ENCODE results near the gene KISS1. TPM values are rescaled to one million over a fixed set of nuclear protein-coding genes. Genes with fewer than 3 reads are reported as not detected.
"Not testable (repeated sequence)": the region's sequence is repeated elsewhere in the genome, so short reads cannot be mapped to it uniquely, and the experiment has no call there.

Gene KISS1, protein sequence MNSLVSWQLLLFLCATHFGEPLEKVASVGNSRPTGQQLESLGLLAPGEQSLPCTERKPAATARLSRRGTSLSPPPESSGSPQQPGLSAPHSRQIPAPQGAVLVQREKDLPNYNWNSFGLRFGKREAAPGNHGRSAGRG
- 0.90 TPM for total RNA-seq
- polyA plus RNA-seq: 4.3 TPM
- long read RNA-seq, donor 1: 0 reads
- long read RNA-seq, donor 2, partial matches to known transcripts: 0 of 1 reads
- long read RNA-seq, donor 2, other reads (novel, unspliced or antisense): 0 of 1 reads
- long read RNA-seq, donor 3: 0 reads
- long read RNA-seq, donor 4: 0 reads
- long read RNA-seq, donor 5, partial matches to known transcripts: 0 of 2 reads
- long read RNA-seq, donor 5, other reads (novel, unspliced or antisense): 0 of 2 reads
- long read RNA-seq, donor 6: 0 reads
- long read RNA-seq, donor 7, partial matches to known transcripts: 0 of 1 reads
- long read RNA-seq, donor 7, other reads (novel, unspliced or antisense): 0 of 1 reads
- long read RNA-seq, donor 8: 0 reads
- long read RNA-seq, donor 9: 0 reads
- long read RNA-seq, donor 10: 0 reads

DNA sequence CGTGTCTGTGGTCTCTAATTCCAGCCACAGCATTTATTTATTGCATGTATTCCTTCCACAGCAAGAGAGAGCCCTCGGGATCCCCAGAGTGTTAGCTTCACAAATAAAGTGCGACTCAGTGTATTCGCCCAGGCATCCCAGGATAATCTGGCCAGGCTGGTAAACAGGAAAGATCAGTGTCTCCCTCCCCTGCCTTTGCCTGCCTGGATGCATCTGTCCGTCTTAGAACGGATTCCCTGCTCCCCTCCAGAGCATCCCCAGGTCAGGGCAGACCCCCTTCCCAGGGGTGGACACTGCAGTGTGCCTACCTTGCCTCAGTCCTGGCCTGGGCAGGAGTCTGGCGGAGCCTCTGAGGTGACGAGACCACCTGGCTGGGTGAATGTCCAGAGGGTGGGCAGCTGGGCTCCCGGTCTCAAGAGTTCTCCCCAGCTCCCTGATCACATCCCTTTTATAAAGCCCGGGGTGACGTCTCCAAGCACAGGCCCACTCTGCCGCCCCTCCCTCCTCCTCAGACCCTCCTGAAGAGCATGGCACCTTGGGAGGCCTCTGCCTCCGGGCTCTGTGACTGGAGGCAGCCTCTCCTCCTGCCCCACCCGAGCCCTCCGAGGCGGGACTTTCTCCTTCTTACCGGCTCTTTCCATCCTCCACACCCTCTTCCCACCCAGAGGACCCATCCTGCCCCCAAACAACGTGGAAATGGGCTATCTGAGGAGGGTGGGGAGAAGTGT, at the start of gene KISS1:
Gene KISS1, minus strand, starts transcription at position 424 of the 728 bp plus-strand sequence. CDS start 3,615 bp downstream, outside the sequence.
- Histone ChIP-seq H3K9me3 (ENCODE audit: control insufficient read depth in 2 of 2, insufficient read depth in 1 of 2, low read length in 1 of 2) (no peaks in the 10 kb centered on the region), H3K27me3 (ENCODE audit: control insufficient read depth in 2 of 2, insufficient read depth in 1 of 2, low read length in 1 of 2) (peaks cover 0 to 10% of the 10 kb centered on the region in 2 donors), H3K36me3 (ENCODE audit: control insufficient read depth in 2 of 2, insufficient read depth in 2 of 2, low read length in 1 of 2) (no peaks in the 10 kb centered on the region), H3K4me3 (ENCODE audit: low read length in 2 of 2) (no peak within 1 kb of the TSS), H3K27ac (ENCODE audit: low read depth in 1 of 2, low read length in 1 of 2) (no peak within 1 kb of the TSS), H3K4me1 (ENCODE audit: control insufficient read depth in 2 of 2, insufficient read depth in 2 of 2, low read length in 2 of 2) (peaks cover 4 to 44% of the 10 kb centered on the region in 2 donors)
- no peak for DNase-seq (ENCODE audit: low read depth in 6 of 9, low spot score in 9 of 9)
- WGBS: 88% methylated on average over 18 of the region's 18 CpGs

DNA sequence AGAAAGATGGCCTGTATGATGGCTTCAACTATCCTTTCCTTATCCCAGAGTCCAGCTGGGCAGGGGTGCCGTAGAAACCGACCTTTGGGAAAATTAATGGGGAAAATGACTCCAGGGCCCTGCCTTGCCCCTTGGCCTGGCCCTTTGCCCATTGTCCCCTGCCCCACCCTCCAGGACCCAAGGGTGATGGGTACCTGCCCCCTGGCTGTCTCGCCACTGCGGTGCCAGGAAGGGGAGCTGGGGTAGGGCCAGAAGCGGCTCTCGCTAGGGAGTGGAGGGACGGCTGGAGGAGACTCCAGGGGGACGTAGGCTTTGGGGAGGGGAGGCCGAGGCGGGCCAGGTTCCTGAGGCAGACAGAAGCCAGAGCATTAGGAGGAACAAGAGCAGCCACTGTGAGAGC, 46.6 kb upstream of the KISS1 start:
- no peaks in the 10 kb centered on the region for H3K36me3 ChIP-seq (ENCODE audit: control insufficient read depth in 2 of 2, insufficient read depth in 2 of 2, low read length in 1 of 2)
- DNase-seq (ENCODE audit: low read depth in 6 of 9, low spot score in 9 of 9): no peak
- H3K4me3 ChIP-seq (ENCODE audit: low read length in 2 of 2): no peak overlapping the region
- no peaks in the 10 kb centered on the region for H3K4me1 ChIP-seq (ENCODE audit: control insufficient read depth in 2 of 2, insufficient read depth in 2 of 2, low read length in 2 of 2)
- H3K9me3 ChIP-seq (ENCODE audit: control insufficient read depth in 2 of 2, insufficient read depth in 1 of 2, low read length in 1 of 2): no peaks in the 10 kb centered on the region
- no peaks in the 10 kb centered on the region for H3K27me3 ChIP-seq (ENCODE audit: control insufficient read depth in 2 of 2, insufficient read depth in 1 of 2, low read length in 1 of 2)
- H3K27ac ChIP-seq (ENCODE audit: low read depth in 1 of 2, low read length in 1 of 2): no peak overlapping the region
- 97% methylated on average over 10 of the region's 10 CpGs for WGBS

DNA sequence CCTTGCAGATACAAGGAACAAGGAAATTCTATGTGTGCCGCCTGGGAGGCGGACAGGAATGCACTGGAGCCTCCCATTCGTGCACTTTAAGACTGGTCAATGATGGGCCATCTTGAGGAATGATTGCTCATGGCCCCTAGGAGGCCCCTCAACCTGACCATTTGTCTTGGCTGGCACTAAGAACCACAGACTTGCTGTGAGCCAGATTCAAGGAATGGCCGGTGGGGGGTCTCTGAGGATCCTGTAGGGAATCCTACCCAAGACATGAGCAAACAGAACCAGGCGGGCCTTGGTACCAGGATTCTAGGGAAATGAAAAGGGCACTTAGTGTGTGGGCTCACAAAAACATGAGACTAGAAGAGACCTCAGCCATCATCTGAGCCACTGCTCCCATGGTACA, 45.6 kb upstream of the KISS1 start:
- no peaks in the 10 kb centered on the region for H3K9me3 ChIP-seq (ENCODE audit: control insufficient read depth in 2 of 2, insufficient read depth in 1 of 2, low read length in 1 of 2)

DNA sequence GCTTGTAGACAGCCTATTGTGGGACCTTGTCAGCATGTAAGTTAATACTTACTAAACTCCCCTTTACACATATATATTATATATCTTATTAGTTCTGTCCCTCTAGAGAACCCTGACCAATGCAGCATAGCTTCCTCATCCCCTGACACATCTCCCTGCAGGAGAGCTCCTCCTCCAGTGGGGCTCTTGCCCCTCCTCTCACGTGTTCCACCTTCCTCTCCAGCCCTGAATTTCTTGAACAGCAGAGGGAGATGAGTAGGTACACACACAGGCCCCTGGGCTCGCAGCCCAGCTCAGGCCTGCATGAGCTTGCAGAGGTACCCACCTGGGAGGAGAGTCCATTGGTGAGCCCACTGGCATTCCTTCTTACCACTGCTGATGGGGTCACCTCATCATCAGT, 44.8 kb upstream of the KISS1 start:
- no peaks in the 10 kb centered on the region for H3K4me1 ChIP-seq (ENCODE audit: control insufficient read depth in 2 of 2, insufficient read depth in 2 of 2, low read length in 2 of 2)
- WGBS: 58% methylated on average over 2 of the region's 2 CpGs
- no peak overlapping the region for H3K27ac ChIP-seq (ENCODE audit: low read depth in 1 of 2, low read length in 1 of 2)
- H3K4me3 ChIP-seq (ENCODE audit: low read length in 2 of 2): no peak overlapping the region
- no peak for DNase-seq (ENCODE audit: low read depth in 6 of 9, low spot score in 9 of 9)
- H3K36me3 ChIP-seq (ENCODE audit: control insufficient read depth in 2 of 2, insufficient read depth in 2 of 2, low read length in 1 of 2): no peaks in the 10 kb centered on the region
- H3K27me3 ChIP-seq (ENCODE audit: control insufficient read depth in 2 of 2, insufficient read depth in 1 of 2, low read length in 1 of 2): no peaks in the 10 kb centered on the region
- H3K9me3 ChIP-seq (ENCODE audit: control insufficient read depth in 2 of 2, insufficient read depth in 1 of 2, low read length in 1 of 2): no peaks in the 10 kb centered on the region

More for the DNA sequence above, 45.6 kb upstream of the KISS1 start:
- DNase-seq (ENCODE audit: low read depth in 6 of 9, low spot score in 9 of 9): no peak
- H3K27ac ChIP-seq (ENCODE audit: low read depth in 1 of 2, low read length in 1 of 2): no peak overlapping the region
- H3K27me3 ChIP-seq (ENCODE audit: control insufficient read depth in 2 of 2, insufficient read depth in 1 of 2, low read length in 1 of 2): no peaks in the 10 kb centered on the region
- H3K4me1 ChIP-seq (ENCODE audit: control insufficient read depth in 2 of 2, insufficient read depth in 2 of 2, low read length in 2 of 2): no peaks in the 10 kb centered on the region
- H3K36me3 ChIP-seq (ENCODE audit: control insufficient read depth in 2 of 2, insufficient read depth in 2 of 2, low read length in 1 of 2): no peaks in the 10 kb centered on the region
- H3K4me3 ChIP-seq (ENCODE audit: low read length in 2 of 2): no peak overlapping the region
- WGBS: 99% methylated on average over 5 of the region's 5 CpGs

DNA sequence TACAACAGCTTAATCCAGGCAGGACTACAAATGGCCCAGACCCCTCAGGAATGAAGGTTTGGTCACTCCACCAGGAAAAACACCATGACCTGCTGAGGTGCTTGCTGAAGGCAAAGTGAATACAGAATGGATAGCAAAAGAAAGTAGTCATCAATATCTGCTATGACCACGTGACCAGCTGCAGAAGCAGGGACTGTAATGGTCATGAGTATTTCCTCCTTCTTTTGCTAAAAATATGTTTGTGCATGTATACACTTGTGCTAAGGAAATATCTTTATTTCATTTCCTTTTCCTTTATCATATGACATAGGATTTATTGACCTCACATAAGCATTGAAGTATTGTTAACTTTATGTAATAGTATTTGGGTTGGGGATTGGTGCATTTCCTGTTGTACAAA, 43.9 kb upstream of the KISS1 start:
- no peak overlapping the region for H3K27ac ChIP-seq (ENCODE audit: low read depth in 1 of 2, low read length in 1 of 2)
- no peak overlapping the region for H3K4me3 ChIP-seq (ENCODE audit: low read length in 2 of 2)
- H3K4me1 ChIP-seq (ENCODE audit: control insufficient read depth in 2 of 2, insufficient read depth in 2 of 2, low read length in 2 of 2): no peaks in the 10 kb centered on the region
- H3K27me3 ChIP-seq (ENCODE audit: control insufficient read depth in 2 of 2, insufficient read depth in 1 of 2, low read length in 1 of 2): no peaks in the 10 kb centered on the region
- 95% methylated on average over 1 of the region's 1 CpG for WGBS
- DNase-seq (ENCODE audit: low read depth in 6 of 9, low spot score in 9 of 9): no peak
- H3K9me3 ChIP-seq (ENCODE audit: control insufficient read depth in 2 of 2, insufficient read depth in 1 of 2, low read length in 1 of 2): no peaks in the 10 kb centered on the region
- H3K36me3 ChIP-seq (ENCODE audit: control insufficient read depth in 2 of 2, insufficient read depth in 2 of 2, low read length in 1 of 2): no peaks in the 10 kb centered on the region

DNA sequence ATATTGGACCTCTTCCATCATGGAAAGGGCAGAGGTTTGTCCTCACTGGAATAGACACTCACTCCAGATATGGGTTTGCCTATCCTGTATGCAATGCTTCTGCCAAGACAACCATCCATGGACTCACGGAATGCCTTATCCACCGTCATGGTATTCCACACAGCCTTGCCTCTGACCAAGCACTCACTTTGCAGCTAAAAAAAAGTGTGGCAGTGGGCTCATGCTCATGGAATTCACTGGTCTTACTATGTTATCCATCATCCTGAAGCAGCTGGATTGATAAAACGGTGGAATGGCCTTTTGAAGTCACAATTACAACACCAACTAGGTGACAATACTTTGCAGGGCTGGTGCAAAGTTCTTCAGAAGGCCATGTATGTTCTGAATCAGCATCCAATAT, 43.1 kb upstream of the KISS1 start:
- H3K9me3 ChIP-seq (ENCODE audit: control insufficient read depth in 2 of 2, insufficient read depth in 1 of 2, low read length in 1 of 2); H3K27ac ChIP-seq (ENCODE audit: low read depth in 1 of 2, low read length in 1 of 2); DNase-seq (ENCODE audit: low read depth in 6 of 9, low spot score in 9 of 9); H3K4me3 ChIP-seq (ENCODE audit: low read length in 2 of 2); H3K36me3 ChIP-seq (ENCODE audit: control insufficient read depth in 2 of 2, insufficient read depth in 2 of 2, low read length in 1 of 2); H3K27me3 ChIP-seq (ENCODE audit: control insufficient read depth in 2 of 2, insufficient read depth in 1 of 2, low read length in 1 of 2); H3K4me1 ChIP-seq (ENCODE audit: control insufficient read depth in 2 of 2, insufficient read depth in 2 of 2, low read length in 2 of 2): not testable (repeated sequence)
- WGBS: 93% methylated on average over 3 of the region's 3 CpGs

DNA sequence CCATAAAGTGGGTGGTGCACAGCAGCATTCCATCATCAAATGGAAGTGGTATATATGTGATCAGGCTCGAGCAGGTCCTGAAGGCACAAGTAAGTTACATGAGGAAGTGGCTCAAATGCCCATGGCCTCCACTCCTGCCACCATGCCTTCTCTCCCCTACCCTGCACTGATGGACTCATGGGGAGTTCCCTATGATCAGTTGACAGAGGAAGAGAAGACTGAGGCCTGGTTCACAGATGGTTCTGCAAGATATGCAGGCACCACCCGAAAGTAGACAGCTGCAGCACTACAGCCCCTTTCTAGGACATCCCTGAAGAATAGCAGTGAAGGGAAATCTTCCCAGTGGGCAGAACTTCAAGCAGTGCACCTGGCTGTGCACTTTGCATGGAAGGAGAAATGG, 42.2 kb upstream of the KISS1 start:
- H3K9me3 ChIP-seq (ENCODE audit: control insufficient read depth in 2 of 2, insufficient read depth in 1 of 2, low read length in 1 of 2); H3K27me3 ChIP-seq (ENCODE audit: control insufficient read depth in 2 of 2, insufficient read depth in 1 of 2, low read length in 1 of 2); DNase-seq (ENCODE audit: low read depth in 6 of 9, low spot score in 9 of 9); H3K27ac ChIP-seq (ENCODE audit: low read depth in 1 of 2, low read length in 1 of 2); H3K4me1 ChIP-seq (ENCODE audit: control insufficient read depth in 2 of 2, insufficient read depth in 2 of 2, low read length in 2 of 2); H3K36me3 ChIP-seq (ENCODE audit: control insufficient read depth in 2 of 2, insufficient read depth in 2 of 2, low read length in 1 of 2); H3K4me3 ChIP-seq (ENCODE audit: low read length in 2 of 2): not testable (repeated sequence)
- 93% methylated on average over 2 of the region's 2 CpGs for WGBS

DNA sequence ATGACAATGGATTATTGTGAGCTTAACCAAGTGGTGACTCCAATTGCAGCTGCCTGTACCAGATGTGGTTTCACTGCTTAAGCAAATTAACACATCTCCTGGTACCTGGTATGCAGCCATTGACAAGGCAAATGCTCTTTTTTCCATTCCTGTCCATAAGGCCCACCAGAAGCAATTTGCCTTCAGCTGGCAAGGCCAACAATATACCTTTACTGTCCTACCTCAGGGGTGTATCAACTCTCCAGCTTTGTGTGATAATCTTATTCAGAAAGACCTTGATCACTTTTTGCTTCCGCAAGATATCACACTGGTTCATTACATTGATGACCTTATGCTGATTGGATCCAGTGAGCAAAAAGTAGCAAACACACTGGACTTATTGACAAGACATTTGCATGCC, 41.2 kb upstream of the KISS1 start:
- H3K27me3 ChIP-seq (ENCODE audit: control insufficient read depth in 2 of 2, insufficient read depth in 1 of 2, low read length in 1 of 2); H3K27ac ChIP-seq (ENCODE audit: low read depth in 1 of 2, low read length in 1 of 2); H3K4me3 ChIP-seq (ENCODE audit: low read length in 2 of 2); H3K9me3 ChIP-seq (ENCODE audit: control insufficient read depth in 2 of 2, insufficient read depth in 1 of 2, low read length in 1 of 2); DNase-seq (ENCODE audit: low read depth in 6 of 9, low spot score in 9 of 9); H3K36me3 ChIP-seq (ENCODE audit: control insufficient read depth in 2 of 2, insufficient read depth in 2 of 2, low read length in 1 of 2); H3K4me1 ChIP-seq (ENCODE audit: control insufficient read depth in 2 of 2, insufficient read depth in 2 of 2, low read length in 2 of 2): not testable (repeated sequence)
- WGBS: 100% methylated on average over 1 of the region's 1 CpG

DNA sequence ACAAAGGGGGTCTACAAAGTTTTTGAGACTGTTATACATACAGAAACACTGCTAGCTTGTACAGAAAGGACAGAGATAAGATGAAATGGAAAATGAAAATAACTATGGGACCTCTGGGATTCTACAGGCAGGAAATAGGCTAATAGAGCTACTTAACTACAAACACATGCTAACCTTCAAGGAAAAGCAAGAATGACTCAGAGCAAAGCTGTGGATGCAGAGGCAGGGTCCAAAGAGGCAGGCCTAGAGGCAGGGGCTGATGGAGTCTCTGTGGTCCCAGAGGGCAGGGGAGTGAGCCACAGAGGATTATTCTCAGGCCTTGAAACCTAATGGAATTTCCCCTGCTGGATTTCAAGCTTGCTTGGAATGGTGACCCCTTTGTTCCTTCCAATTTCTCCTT, 36.2 kb upstream of the KISS1 start:
- no peak overlapping the region for H3K27ac ChIP-seq (ENCODE audit: low read depth in 1 of 2, low read length in 1 of 2)
- no peak overlapping the region for H3K4me3 ChIP-seq (ENCODE audit: low read length in 2 of 2)
- no peaks in the 10 kb centered on the region for H3K4me1 ChIP-seq (ENCODE audit: control insufficient read depth in 2 of 2, insufficient read depth in 2 of 2, low read length in 2 of 2)
- no peaks in the 10 kb centered on the region for H3K36me3 ChIP-seq (ENCODE audit: control insufficient read depth in 2 of 2, insufficient read depth in 2 of 2, low read length in 1 of 2)
- no peaks in the 10 kb centered on the region for H3K27me3 ChIP-seq (ENCODE audit: control insufficient read depth in 2 of 2, insufficient read depth in 1 of 2, low read length in 1 of 2)
- no peak for DNase-seq (ENCODE audit: low read depth in 6 of 9, low spot score in 9 of 9)
- no peaks in the 10 kb centered on the region for H3K9me3 ChIP-seq (ENCODE audit: control insufficient read depth in 2 of 2, insufficient read depth in 1 of 2, low read length in 1 of 2)

Data from thymus (tissue), 14 donors.